ENCODE data around the gene METTL2A.
A peak's percentile ranks its signal among the peaks of the same experiment; 100 is the strongest.
"Not testable (repeated sequence)": the region's sequence is repeated elsewhere in the genome, so short reads cannot be mapped to it uniquely, and the experiment has no call there.

The METTL2A gene

GRCh38 chr17:62423647-62424461, at the start of gene METTL2A:
Gene METTL2A (plus strand): TSS chr17:62423897. CDS start chr17:62423903, 6 bp downstream.
- not testable (repeated sequence) for H3F3A ChIP-seq (ENCODE audit: insufficient read depth); H3K27me3 ChIP-seq (ENCODE audit: low read length); H4K20me1 ChIP-seq (ENCODE audit: low read depth, low read length); H3K9me3 ChIP-seq (ENCODE audit: insufficient read depth, low read length); H3K9me2 ChIP-seq (replicated peaks; ENCODE audit: insufficient read depth, low read length); H3K36me3 ChIP-seq (ENCODE audit: low read length)
- peak within 1 kb of the TSS; percentile 83 for H3K4me3 ChIP-seq (ENCODE audit: insufficient read depth, low read length, poor library complexity, severe bottlenecking)
- TF ChIP-seq, protein P1, sequence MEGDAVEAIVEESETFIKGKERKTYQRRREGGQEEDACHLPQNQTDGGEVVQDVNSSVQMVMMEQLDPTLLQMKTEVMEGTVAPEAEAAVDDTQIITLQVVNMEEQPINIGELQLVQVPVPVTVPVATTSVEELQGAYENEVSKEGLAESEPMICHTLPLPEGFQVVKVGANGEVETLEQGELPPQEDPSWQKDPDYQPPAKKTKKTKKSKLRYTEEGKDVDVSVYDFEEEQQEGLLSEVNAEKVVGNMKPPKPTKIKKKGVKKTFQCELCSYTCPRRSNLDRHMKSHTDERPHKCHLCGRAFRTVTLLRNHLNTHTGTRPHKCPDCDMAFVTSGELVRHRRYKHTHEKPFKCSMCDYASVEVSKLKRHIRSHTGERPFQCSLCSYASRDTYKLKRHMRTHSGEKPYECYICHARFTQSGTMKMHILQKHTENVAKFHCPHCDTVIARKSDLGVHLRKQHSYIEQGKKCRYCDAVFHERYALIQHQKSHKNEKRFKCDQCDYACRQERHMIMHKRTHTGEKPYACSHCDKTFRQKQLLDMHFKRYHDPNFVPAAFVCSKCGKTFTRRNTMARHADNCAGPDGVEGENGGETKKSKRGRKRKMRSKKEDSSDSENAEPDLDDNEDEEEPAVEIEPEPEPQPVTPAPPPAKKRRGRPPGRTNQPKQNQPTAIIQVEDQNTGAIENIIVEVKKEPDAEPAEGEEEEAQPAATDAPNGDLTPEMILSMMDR (IDR thresholded peaks at IDR 0.05; ENCODE audit: insufficient read depth, low read length, poor library complexity, severe bottlenecking): peak; percentile 33
- H3K9ac ChIP-seq (ENCODE audit: low read length): peak within 1 kb of the TSS; percentile 78
- H3K27ac ChIP-seq (ENCODE audit: low read depth, low read length): peak within 1 kb of the TSS; percentile 60
- H2AFZ ChIP-seq (ENCODE audit: low read depth, low read length, severe bottlenecking): peak within 1 kb of the TSS; percentile 94
- H3K79me2 ChIP-seq (ENCODE audit: insufficient read depth, low read length): peaks cover 27% of the 10 kb centered on the region
- H3K4me2 ChIP-seq (ENCODE audit: low read depth, low read length, poor library complexity, severe bottlenecking): peak within 1 kb of the TSS; percentile 91

- TF ChIP-seq, protein P1 (IDR thresholded peaks at IDR 0.05; ENCODE audit: insufficient read depth, low read length, poor library complexity, severe bottlenecking): no peak
- no peak for TF ChIP-seq EZH2phosphoT487 (conservative IDR thresholded peaks at IDR 0.05; ENCODE audit: low read length)
Measured at GRCh38 chr17:62380253-62380652, 43.4 kb upstream of the METTL2A start, which contains the start of gene EFCAB3. Gene EFCAB3 (plus strand): TSS chr17:62380553. CDS start chr17:62382980, 2,427 bp downstream.

DNA sequence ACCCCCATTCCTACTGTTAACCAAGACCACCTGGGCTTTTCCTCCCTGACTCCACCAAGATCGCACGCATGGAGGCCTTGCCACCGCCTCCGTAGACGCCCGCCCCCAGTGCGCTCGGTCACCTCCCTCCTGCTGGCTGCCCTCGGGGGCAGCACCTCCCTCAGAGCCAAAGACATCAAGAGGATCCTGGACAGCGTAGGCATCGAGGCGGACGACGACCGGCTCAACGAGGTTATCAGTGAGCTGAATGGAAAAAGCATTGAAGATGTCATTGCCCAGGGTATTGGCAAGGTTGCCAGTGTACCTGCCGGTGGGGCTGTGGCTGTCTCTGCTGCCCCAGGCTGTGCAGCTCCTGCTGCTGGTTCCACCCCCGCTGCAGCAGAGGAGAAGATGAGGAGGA, 42.1 kb upstream of the METTL2A start:
- H3K9me3 ChIP-seq (ENCODE audit: insufficient read depth, low read length): no peaks in the 10 kb centered on the region
- no peak overlapping the region for H3K27ac ChIP-seq (ENCODE audit: low read depth, low read length)
- no peaks in the 10 kb centered on the region for H3K27me3 ChIP-seq (ENCODE audit: low read length)
- no peaks in the 10 kb centered on the region for H3K9me2 ChIP-seq (replicated peaks; ENCODE audit: insufficient read depth, low read length)
- no peak overlapping the region for H3K4me2 ChIP-seq (ENCODE audit: low read depth, low read length, poor library complexity, severe bottlenecking)
- H2AFZ ChIP-seq (ENCODE audit: low read depth, low read length, severe bottlenecking): no peak overlapping the region
- H4K20me1 ChIP-seq (ENCODE audit: low read depth, low read length): no peaks in the 10 kb centered on the region
- H3F3A ChIP-seq (ENCODE audit: insufficient read depth): no peaks in the 10 kb centered on the region
- TF ChIP-seq EZH2phosphoT487 (conservative IDR thresholded peaks at IDR 0.05; ENCODE audit: low read length): no peak
- TF ChIP-seq, protein P1 (IDR thresholded peaks at IDR 0.05; ENCODE audit: insufficient read depth, low read length, poor library complexity, severe bottlenecking): no peak
- no peak overlapping the region for H3K9ac ChIP-seq (ENCODE audit: low read length)
- no peaks in the 10 kb centered on the region for H3K36me3 ChIP-seq (ENCODE audit: low read length)
- H3K79me2 ChIP-seq (ENCODE audit: insufficient read depth, low read length): no peaks in the 10 kb centered on the region
- H3K4me3 ChIP-seq (ENCODE audit: insufficient read depth, low read length, poor library complexity, severe bottlenecking): no peak overlapping the region

More at GRCh38 chr17:62380253-62380652, 43.4 kb upstream of the METTL2A start, which contains the start of gene EFCAB3:
- no peaks in the 10 kb centered on the region for H3K36me3 ChIP-seq (ENCODE audit: low read length)
- H3F3A ChIP-seq (ENCODE audit: insufficient read depth): no peaks in the 10 kb centered on the region
- no peak within 1 kb of the TSS for H3K27ac ChIP-seq (ENCODE audit: low read depth, low read length)
- H3K9ac ChIP-seq (ENCODE audit: low read length): no peak within 1 kb of the TSS
- H4K20me1 ChIP-seq (ENCODE audit: low read depth, low read length): no peaks in the 10 kb centered on the region
- no peaks in the 10 kb centered on the region for H3K79me2 ChIP-seq (ENCODE audit: insufficient read depth, low read length)
- H3K9me2 ChIP-seq (replicated peaks; ENCODE audit: insufficient read depth, low read length): no peaks in the 10 kb centered on the region
- no peaks in the 10 kb centered on the region for H3K9me3 ChIP-seq (ENCODE audit: insufficient read depth, low read length)
- no peak within 1 kb of the TSS for H2AFZ ChIP-seq (ENCODE audit: low read depth, low read length, severe bottlenecking)
- no peaks in the 10 kb centered on the region for H3K27me3 ChIP-seq (ENCODE audit: low read length)
- H3K4me3 ChIP-seq (ENCODE audit: insufficient read depth, low read length, poor library complexity, severe bottlenecking): no peak within 1 kb of the TSS
- no peak within 1 kb of the TSS for H3K4me2 ChIP-seq (ENCODE audit: low read depth, low read length, poor library complexity, severe bottlenecking)

All from SU-DHL-6 (cell line).